ENCODE results near the gene GPR55.

- no peak for TF ChIP-seq CTCF (IDR thresholded peaks at IDR 0.05)
- no peak for TF ChIP-seq POLR2A (IDR thresholded peaks at IDR 0.05)
These were observed 22.9 kb upstream of the GPR55 start for GRCh38 chr2:230947908-230948365.
